ENCODE measurements around the gene CYP27A1. TPM values are rescaled to one million over a fixed set of nuclear protein-coding genes. Genes with fewer than 3 reads are reported as not detected.

Gene CYP27A1
- total and polyA plus RNA-seq, 12 donors, result 29.1 to 124 (median 81.0) TPM

GRCh38 chr2:218805627-218806026 lies 23.7 kb downstream of the CYP27A1 start:
- intact Hi-C loops (cut with DNase I), result no loop called here
- peaks cover 10 to 19% of the 10 kb centered on the region in 2 donors for H3K4me1 ChIP-seq (replicated peaks in 1 of 2)

DNA sequence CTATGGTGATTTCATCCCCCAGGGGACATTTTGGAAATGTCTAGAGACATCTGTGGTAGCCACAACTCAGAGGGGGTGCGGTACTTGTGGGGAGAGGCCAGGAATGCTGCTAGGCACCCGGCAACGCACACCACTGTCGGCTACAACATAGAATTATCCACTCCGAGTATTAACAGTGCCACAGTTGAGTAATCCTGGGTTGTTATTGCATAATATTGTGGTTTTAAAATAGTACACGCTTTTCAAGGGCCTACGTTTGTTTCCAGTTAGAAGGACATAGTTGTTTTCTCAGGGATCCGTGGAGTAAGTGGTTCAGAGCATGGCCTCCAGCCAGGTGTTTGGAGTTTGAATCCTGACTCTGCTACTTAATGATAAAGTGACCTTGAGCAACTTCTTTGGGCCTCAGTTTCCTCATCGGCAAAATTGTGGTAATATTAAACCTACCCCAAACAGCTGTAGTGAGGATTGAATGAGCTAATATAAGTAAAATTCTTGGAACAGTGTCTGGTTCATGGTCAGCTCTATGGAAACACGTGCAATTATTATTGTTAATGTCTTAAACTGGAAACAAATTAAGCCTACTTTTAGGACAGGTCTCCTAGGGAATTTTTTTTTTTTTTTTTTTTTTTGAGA lies 24.5 kb downstream of the CYP27A1 start:
- no peaks in the 10 kb centered on the region for H3K36me3 ChIP-seq (replicated peaks in 1 of 2)
- 11 to 21% (median 19%) methylated on average over 10 of the region's 10 CpGs for WGBS, 4 donors
- no peaks in the 10 kb centered on the region for H3K27me3 ChIP-seq
- TF ChIP-seq, protein P1, sequence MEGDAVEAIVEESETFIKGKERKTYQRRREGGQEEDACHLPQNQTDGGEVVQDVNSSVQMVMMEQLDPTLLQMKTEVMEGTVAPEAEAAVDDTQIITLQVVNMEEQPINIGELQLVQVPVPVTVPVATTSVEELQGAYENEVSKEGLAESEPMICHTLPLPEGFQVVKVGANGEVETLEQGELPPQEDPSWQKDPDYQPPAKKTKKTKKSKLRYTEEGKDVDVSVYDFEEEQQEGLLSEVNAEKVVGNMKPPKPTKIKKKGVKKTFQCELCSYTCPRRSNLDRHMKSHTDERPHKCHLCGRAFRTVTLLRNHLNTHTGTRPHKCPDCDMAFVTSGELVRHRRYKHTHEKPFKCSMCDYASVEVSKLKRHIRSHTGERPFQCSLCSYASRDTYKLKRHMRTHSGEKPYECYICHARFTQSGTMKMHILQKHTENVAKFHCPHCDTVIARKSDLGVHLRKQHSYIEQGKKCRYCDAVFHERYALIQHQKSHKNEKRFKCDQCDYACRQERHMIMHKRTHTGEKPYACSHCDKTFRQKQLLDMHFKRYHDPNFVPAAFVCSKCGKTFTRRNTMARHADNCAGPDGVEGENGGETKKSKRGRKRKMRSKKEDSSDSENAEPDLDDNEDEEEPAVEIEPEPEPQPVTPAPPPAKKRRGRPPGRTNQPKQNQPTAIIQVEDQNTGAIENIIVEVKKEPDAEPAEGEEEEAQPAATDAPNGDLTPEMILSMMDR (IDR thresholded peaks at IDR 0.05), result no peak
- peak in 1 of 2 donors; percentile 38 for TF ChIP-seq POLR2A (IDR thresholded peaks at IDR 0.05)
- peak; percentile 44 to 79 (median 71) for DNase-seq
- no peaks in the 10 kb centered on the region for H3K9me3 ChIP-seq (replicated peaks in 1 of 3)
- intact Hi-C loops (cut with DNase I), result no loop called here
- H3K4me3 ChIP-seq, result no peak overlapping the region
- peak overlapping the region in 4 of 5 donors; percentile 20 to 79 (median 70) for H3K27ac ChIP-seq
- peaks cover 10 to 19% of the 10 kb centered on the region in 2 donors for H3K4me1 ChIP-seq (replicated peaks in 1 of 2)

More at GRCh38 chr2:218805627-218806026, 23.7 kb downstream of the CYP27A1 start:
- no peaks in the 10 kb centered on the region for H3K27me3 ChIP-seq
- DNase-seq, result peak in 1 of 7 donors; percentile 36
- H3K9me3 ChIP-seq (replicated peaks in 1 of 3), result no peaks in the 10 kb centered on the region
- TF ChIP-seq, protein P1 (IDR thresholded peaks at IDR 0.05), result no peak
- no peak for TF ChIP-seq POLR2A (IDR thresholded peaks at IDR 0.05)
- WGBS, 4 donors, result 46 to 78% (median 69%) methylated on average over 3 of the region's 3 CpGs
- H3K27ac ChIP-seq, result peak overlapping the region; percentile 4 to 79 (median 63)
- H3K36me3 ChIP-seq (replicated peaks in 1 of 2), result no peaks in the 10 kb centered on the region
- H3K4me3 ChIP-seq, result no peak overlapping the region

DNA sequence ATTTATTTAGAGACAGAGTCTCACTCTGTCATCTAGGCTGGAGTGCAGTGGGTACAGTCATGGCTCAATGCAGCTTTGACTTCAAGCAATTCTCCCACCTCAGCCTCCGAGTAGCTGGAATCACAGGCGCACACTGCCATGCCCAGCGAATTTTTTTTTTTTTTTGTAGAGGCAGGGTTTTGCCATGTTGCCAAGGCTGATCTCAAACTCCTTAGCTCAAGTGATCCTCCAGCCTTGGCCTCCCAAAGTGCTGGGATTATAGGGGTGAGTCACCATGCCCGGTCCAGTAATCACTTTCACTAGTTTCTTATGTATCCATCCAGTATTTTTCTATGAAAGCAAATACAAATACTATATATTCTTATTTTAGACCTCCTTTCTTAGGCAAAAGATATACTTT lies 25.7 kb downstream of the CYP27A1 start:
- intact Hi-C loops (cut with DNase I), result no loop called here
- WGBS, 4 donors, result 83 to 87% (median 85%) methylated on average over 4 of the region's 4 CpGs
- peak in 1 of 7 donors; percentile 29 for DNase-seq
- no peak for TF ChIP-seq POLR2A (IDR thresholded peaks at IDR 0.05)
- TF ChIP-seq, protein P1 (IDR thresholded peaks at IDR 0.05), result no peak
- no peaks in the 10 kb centered on the region for H3K27me3 ChIP-seq
- H3K36me3 ChIP-seq (replicated peaks in 1 of 2), result peaks cover 0 to 5% of the 10 kb centered on the region in 2 donors
- H3K9me3 ChIP-seq (replicated peaks in 1 of 3), result no peaks in the 10 kb centered on the region
- no peak overlapping the region for H3K4me3 ChIP-seq
- peaks cover 10 to 19% of the 10 kb centered on the region in 2 donors for H3K4me1 ChIP-seq (replicated peaks in 1 of 2)
- no peak overlapping the region for H3K27ac ChIP-seq

- no peak for DNase-seq
- Histone ChIP-seq H3K27ac (no peak overlapping the region), H3K36me3 (replicated peaks in 1 of 2) (peaks cover 0 to 24% of the 10 kb centered on the region in 2 donors), H3K4me3 (no peak overlapping the region), H3K4me1 (replicated peaks in 1 of 2) (peaks cover 10 to 19% of the 10 kb centered on the region in 2 donors), H3K27me3 (no peaks in the 10 kb centered on the region), H3K9me3 (replicated peaks in 1 of 3) (no peaks in the 10 kb centered on the region)
- no peak for TF ChIP-seq POLR2A (IDR thresholded peaks at IDR 0.05)
- TF ChIP-seq, protein P1 (IDR thresholded peaks at IDR 0.05), result no peak
- intact Hi-C loops (cut with DNase I), result no loop called here
- WGBS, 4 donors, result 94 to 96% (median 96%) methylated on average over 12 of the region's 12 CpGs
Measured at GRCh38 chr2:218809515-218809914, 27.6 kb downstream of the CYP27A1 start.
